Keratinocyte (primary cell): ENCODE measurements around the gene ADGRF1. TPM values are rescaled to one million over a fixed set of nuclear protein-coding genes. Genes with fewer than 3 reads are reported as not detected.

Source experiments
- DNase-seq: peaks from one replicate; pipeline ENCODE4 v3.0.0-alpha.2; 2011; ENCODE audit warnings: low read depth, missing footprints, low spot score
- FAIRE-seq: peaks from 2 replicates; lab custom pipeline; 2011; peaks lifted over from hg19 to GRCh38; lab: Jason Lieb, UNC
- H2AFZ ChIP-seq: 2 replicates; pipeline ENCODE4 v1.6.0; 2012; ENCODE audit warnings: low read length, control low read depth, inconsistent platforms; ENCODE audit not compliant: control insufficient read depth
- H3K27ac ChIP-seq: 2 replicates; pipeline ENCODE4 v1.5.1; 2011; ENCODE audit warnings: low read length; ENCODE audit not compliant: control insufficient read depth, insufficient read depth
- H3K27me3 ChIP-seq: 3 replicates; pipeline ENCODE4 v1.6.0; 2011; ENCODE audit warnings: low read length; ENCODE audit not compliant: control insufficient read depth, insufficient read depth; ENCODE audit errors: extremely low read depth
- H3K36me3 ChIP-seq, 2 experiments: 2 replicates in 1 of 2; 3 replicates in 1 of 2; pipeline ENCODE4 v1.5.1; 2011; ENCODE audit warnings: low read length in 2 of 2, mild to moderate bottlenecking in 1 of 2; ENCODE audit not compliant: control insufficient read depth in 2 of 2, insufficient read depth in 2 of 2; ENCODE audit errors: extremely low read depth in 1 of 2
- H3K4me1 ChIP-seq: 3 replicates; pipeline ENCODE4 v1.5.1; 2011; ENCODE audit warnings: low read length; ENCODE audit not compliant: control insufficient read depth, insufficient read depth; ENCODE audit errors: extremely low read depth
- H3K4me2 ChIP-seq: 3 replicates; pipeline ENCODE4 v1.6.0; 2011; ENCODE audit warnings: low read depth, low read length; ENCODE audit not compliant: control insufficient read depth, insufficient read depth; ENCODE audit errors: extremely low read depth
- H3K4me3 ChIP-seq, 3 experiments: fragments of 200-600 bp in 1 of 3; sonication (generic) in 1 of 3; 2 replicates in 2 of 3; 3 replicates in 1 of 3; pipeline ENCODE4 v1.5.1; 2011 to 2016; ENCODE audit warnings: low read length in 3 of 3, mild to moderate bottlenecking in 3 of 3, control low read depth in 2 of 3, inconsistent platforms in 1 of 3, low read depth in 1 of 3, mixed read lengths in 1 of 3, mixed run types in 1 of 3, moderate library complexity in 1 of 3; ENCODE audit not compliant: control insufficient read depth in 2 of 3, insufficient read depth in 2 of 3; ENCODE audit errors: extremely low read depth in 1 of 3
- H3K79me2 ChIP-seq: 2 replicates; pipeline ENCODE4 v1.6.0; 2012; ENCODE audit warnings: low read length; ENCODE audit not compliant: control insufficient read depth, insufficient read depth
- H3K9ac ChIP-seq: 3 replicates; pipeline ENCODE4 v1.6.0; 2011; ENCODE audit warnings: low read length; ENCODE audit not compliant: control insufficient read depth, insufficient read depth; ENCODE audit errors: extremely low read depth
- H3K9me1 ChIP-seq: 3 replicates; pipeline ENCODE4 v1.6.0; 2011; ENCODE audit warnings: low read length; ENCODE audit not compliant: control insufficient read depth, insufficient read depth; ENCODE audit errors: extremely low read depth
- H3K9me3 ChIP-seq: 2 replicates; pipeline ENCODE4 v1.5.1; 2012; ENCODE audit warnings: low read depth, low read length; ENCODE audit not compliant: control insufficient read depth
- H4K20me1 ChIP-seq: 3 replicates; pipeline ENCODE4 v1.6.0; 2011; ENCODE audit warnings: low read length; ENCODE audit not compliant: control insufficient read depth, insufficient read depth; ENCODE audit errors: extremely low read depth
- EZH2 ChIP-seq: IDR thresholded peaks from one replicate; pipeline ENCODE4 v1.6.1; 2012; ENCODE audit warnings: inconsistent platforms, mild to moderate bottlenecking, low read length, moderate library complexity
- dilution Hi-C: fragments of 300-500 bp; cut with MboI; formaldehyde crosslinking; loops from one replicate; pipeline ENCODE4 v1.7.0; 2020; ENCODE audit warnings: low sequenced_read_pairs; ENCODE audit not compliant: extremely low pct_ligation_motif_present
- polyA plus RNA-seq, 5 experiments: library from polyadenylated mRNA; depleted of rRNA in 3 of 5; stranded (reverse) in 3 of 5; stranded (forward) in 1 of 5; unstranded in 1 of 5; fragments of >200 nt; gene quantifications; 1 replicate in 1 of 5; 2 replicates in 3 of 5; 3 replicates in 1 of 5; pipeline versions ENCODE4 v1.2.1 to v1.2.3, GENCODE V29; 2011 to 2012; ENCODE audit warnings: missing spikeins in 2 of 5, low read depth in 1 of 5, low replicate concordance in 1 of 5
- TF ChIP-seq, protein P1 (sequence below), 3 experiments: IDR thresholded peaks in 1 of 3; conservative IDR thresholded peaks in 1 of 3; optimal IDR thresholded peaks in 1 of 3; 2 replicates in 2 of 3; 3 replicates in 1 of 3; pipeline versions ENCODE3 to v1.5.1; 2011; ENCODE audit warnings: low read length in 3 of 3, mild to moderate bottlenecking in 3 of 3, moderate library complexity in 2 of 3, control low read depth in 1 of 3, inconsistent platforms in 1 of 3; ENCODE audit not compliant: insufficient read depth in 2 of 3; ENCODE audit errors: extremely low read depth in 1 of 3

ADGRF1 gene
- polyA plus RNA-seq, 1 donor (not counting 4 experiments of a cell fraction or from before 2014, with no cell fraction given), result 43.9 TPM

- no peaks in the 10 kb centered on the region for H3K9me3 ChIP-seq
- H3K9me1 ChIP-seq, result no peaks in the 10 kb centered on the region
Measured at GRCh38 chr6:47008397-47008763, 33.8 kb downstream of the ADGRF1 start.

DNA sequence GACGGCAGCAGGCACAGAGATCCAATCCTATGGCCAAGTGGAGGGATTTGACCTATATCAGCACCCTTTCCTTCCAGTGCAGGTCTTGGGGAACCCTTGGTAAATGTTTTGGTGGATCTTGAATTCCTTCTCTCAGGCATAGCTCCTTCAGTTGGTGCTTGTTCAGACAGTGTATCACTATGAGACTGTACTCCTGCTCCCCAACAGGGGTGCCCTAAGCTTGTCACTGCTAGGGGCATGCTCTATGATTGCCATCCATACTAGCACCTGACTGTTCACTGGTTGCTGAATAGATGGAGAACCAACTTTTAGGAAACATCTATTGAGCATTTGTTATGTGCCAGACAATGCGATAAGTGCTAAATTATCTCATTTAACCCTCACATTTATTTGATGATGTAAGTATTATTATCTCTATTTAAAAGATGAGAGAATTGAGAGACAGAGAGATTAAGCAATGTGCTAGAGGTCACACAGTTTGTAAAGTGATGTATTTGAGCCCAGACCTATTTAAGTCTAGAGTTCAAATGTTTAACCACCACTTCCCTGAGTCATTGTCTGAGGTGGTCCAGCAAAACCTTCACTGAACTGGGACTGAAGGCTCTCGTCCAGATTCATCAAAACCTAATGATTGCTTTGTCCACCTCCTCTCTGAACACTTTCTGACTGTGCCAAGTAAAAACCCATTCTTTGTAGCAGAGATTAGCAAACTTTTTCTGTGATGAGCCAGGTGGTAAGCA is 34.3 kb downstream of the ADGRF1 start:
- Histone ChIP-seq H3K36me3 (peaks cover 0 to 2% of the 10 kb centered on the region in 2 experiments), H2AFZ (no peak overlapping the region), H3K27ac (no peak overlapping the region), H3K4me3 (no peak overlapping the region), H3K4me1 (peaks cover 4% of the 10 kb centered on the region), H3K79me2 (no peaks in the 10 kb centered on the region), H3K9me3 (no peaks in the 10 kb centered on the region), H3K9ac (no peak overlapping the region), H3K4me2 (no peak overlapping the region), H4K20me1 (no peaks in the 10 kb centered on the region), H3K27me3 (no peaks in the 10 kb centered on the region), H3K9me1 (no peaks in the 10 kb centered on the region)
- DNase-seq (no peak), FAIRE-seq (no peak)
- dilution Hi-C loops, result no loop called here
- TF ChIP-seq EZH2, result no peak
- TF ChIP-seq, protein P1, sequence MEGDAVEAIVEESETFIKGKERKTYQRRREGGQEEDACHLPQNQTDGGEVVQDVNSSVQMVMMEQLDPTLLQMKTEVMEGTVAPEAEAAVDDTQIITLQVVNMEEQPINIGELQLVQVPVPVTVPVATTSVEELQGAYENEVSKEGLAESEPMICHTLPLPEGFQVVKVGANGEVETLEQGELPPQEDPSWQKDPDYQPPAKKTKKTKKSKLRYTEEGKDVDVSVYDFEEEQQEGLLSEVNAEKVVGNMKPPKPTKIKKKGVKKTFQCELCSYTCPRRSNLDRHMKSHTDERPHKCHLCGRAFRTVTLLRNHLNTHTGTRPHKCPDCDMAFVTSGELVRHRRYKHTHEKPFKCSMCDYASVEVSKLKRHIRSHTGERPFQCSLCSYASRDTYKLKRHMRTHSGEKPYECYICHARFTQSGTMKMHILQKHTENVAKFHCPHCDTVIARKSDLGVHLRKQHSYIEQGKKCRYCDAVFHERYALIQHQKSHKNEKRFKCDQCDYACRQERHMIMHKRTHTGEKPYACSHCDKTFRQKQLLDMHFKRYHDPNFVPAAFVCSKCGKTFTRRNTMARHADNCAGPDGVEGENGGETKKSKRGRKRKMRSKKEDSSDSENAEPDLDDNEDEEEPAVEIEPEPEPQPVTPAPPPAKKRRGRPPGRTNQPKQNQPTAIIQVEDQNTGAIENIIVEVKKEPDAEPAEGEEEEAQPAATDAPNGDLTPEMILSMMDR (optimal IDR thresholded peaks at IDR 0.05 in 1 of 3, IDR thresholded peaks at IDR 0.05 in 1 of 3, conservative IDR thresholded peaks at IDR 0.05 in 1 of 3; ENCODE audit: extremely low read depth in 1 of 3, insufficient read depth in 2 of 3, low read length in 3 of 3), result no peak

More at GRCh38 chr6:47008397-47008763, 33.8 kb downstream of the ADGRF1 start:
- Histone ChIP-seq H3K9ac (no peak overlapping the region), H2AFZ (no peak overlapping the region), H3K27ac (no peak overlapping the region), H3K4me3 (no peak overlapping the region), H3K36me3 (peaks cover 0 to 2% of the 10 kb centered on the region in 2 experiments), H3K4me2 (no peak overlapping the region), H3K4me1 (peaks cover 4% of the 10 kb centered on the region), H3K79me2 (no peaks in the 10 kb centered on the region), H3K27me3 (no peaks in the 10 kb centered on the region), H4K20me1 (no peaks in the 10 kb centered on the region)
- dilution Hi-C loops, result no loop called here
- FAIRE-seq (no peak), DNase-seq (no peak)
- TF ChIP-seq EZH2, result no peak
